ENCODE data around the gene BAK1. TPM values are rescaled to one million over a fixed set of nuclear protein-coding genes. Genes with fewer than 3 reads are reported as not detected.
A peak's percentile ranks its signal among the peaks of the same experiment; 100 is the strongest.

The BAK1 gene
- total RNA-seq, 1 experiment from 2014 or later: 40.0 TPM

DNA sequence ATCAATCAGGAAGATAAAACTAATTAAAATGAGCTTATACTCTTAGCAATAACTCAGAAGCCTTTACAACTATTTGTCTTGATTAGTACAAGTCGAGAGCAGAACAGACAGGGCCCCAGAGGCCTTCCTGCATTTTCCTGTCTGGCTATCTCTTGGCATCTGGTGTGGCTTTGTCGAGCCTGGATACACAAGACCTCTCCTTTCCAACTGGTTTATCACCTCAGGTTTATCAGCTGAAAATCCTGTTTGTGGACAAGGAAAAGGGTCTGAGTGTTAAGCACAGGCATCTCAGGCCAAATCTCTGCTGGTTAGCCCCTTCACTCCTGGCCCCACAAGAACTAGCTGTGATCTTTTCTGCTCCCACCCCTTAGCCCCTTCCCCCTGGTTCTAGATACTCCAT lies 32.6 kb downstream of the BAK1 start:
- no peaks in the 10 kb centered on the region for H4K20me1 ChIP-seq (ENCODE audit: control insufficient read depth, insufficient read depth, insufficient read length)
- H2AK5ac ChIP-seq (ENCODE audit: insufficient read length, low read length): no peak overlapping the region
- no peak for DNase-seq
- H4K91ac ChIP-seq (ENCODE audit: insufficient read length, low read depth, low read length): no peak overlapping the region
- no peak overlapping the region for H4K5ac ChIP-seq (ENCODE audit: insufficient read length, low read depth, low read length)
- no peak overlapping the region for H3K18ac ChIP-seq (ENCODE audit: insufficient read length, low read depth, low read length)
- Mint-ChIP-seq H3K27ac (peak overlapping the region in 1 of 3 experiments; percentile 58; a peak in 1 of 7 replicates), H3K36me3 (ENCODE audit: insufficient read depth in 1 of 3, low read depth in 3 of 3) (no peaks in the 10 kb centered on the region), H3K9me3 (no peaks in the 10 kb centered on the region), H3K27me3 (ENCODE audit: low read depth) (no peaks in the 10 kb centered on the region; the same call in 1 of the 2 replicates), H3K4me1 (peaks cover 5 to 16% of the 10 kb centered on the region in 2 experiments), H3K4me3 (no peak overlapping the region)
- no peak overlapping the region for H2BK120ac ChIP-seq (ENCODE audit: low read depth, low read length, poor library complexity, severe bottlenecking)
- no peak overlapping the region for H2AFZ ChIP-seq (ENCODE audit: low read length)
- H3K9ac ChIP-seq (ENCODE audit: extremely low read depth, insufficient read length, low read length): no peak overlapping the region
- no peaks in the 10 kb centered on the region for H3K79me1 ChIP-seq (ENCODE audit: insufficient read depth, low read depth, low read length, poor library complexity, severe bottlenecking)
- no peak overlapping the region for H3K4ac ChIP-seq (ENCODE audit: low read depth, low read length)
- WGBS (ENCODE audit: extremely low coverage, insufficient read length, low lambda C conversion rate): no CpG with 5 or more reads among the region's 2 CpGs
- no peaks in the 10 kb centered on the region for H3K27me3 ChIP-seq (ENCODE audit: insufficient read depth, low read length)
- H3T11ph ChIP-seq (ENCODE audit: low read length): no peak overlapping the region
- TF ChIP-seq, protein P1, sequence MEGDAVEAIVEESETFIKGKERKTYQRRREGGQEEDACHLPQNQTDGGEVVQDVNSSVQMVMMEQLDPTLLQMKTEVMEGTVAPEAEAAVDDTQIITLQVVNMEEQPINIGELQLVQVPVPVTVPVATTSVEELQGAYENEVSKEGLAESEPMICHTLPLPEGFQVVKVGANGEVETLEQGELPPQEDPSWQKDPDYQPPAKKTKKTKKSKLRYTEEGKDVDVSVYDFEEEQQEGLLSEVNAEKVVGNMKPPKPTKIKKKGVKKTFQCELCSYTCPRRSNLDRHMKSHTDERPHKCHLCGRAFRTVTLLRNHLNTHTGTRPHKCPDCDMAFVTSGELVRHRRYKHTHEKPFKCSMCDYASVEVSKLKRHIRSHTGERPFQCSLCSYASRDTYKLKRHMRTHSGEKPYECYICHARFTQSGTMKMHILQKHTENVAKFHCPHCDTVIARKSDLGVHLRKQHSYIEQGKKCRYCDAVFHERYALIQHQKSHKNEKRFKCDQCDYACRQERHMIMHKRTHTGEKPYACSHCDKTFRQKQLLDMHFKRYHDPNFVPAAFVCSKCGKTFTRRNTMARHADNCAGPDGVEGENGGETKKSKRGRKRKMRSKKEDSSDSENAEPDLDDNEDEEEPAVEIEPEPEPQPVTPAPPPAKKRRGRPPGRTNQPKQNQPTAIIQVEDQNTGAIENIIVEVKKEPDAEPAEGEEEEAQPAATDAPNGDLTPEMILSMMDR (conservative IDR thresholded peaks at IDR 0.05): no peak
- no peak overlapping the region for H3K23ac ChIP-seq (ENCODE audit: insufficient read length, low read depth, low read length)
- H3K23me2 ChIP-seq (ENCODE audit: insufficient read length, low read depth, low read length, poor library complexity, severe bottlenecking): no peaks in the 10 kb centered on the region
- no peak overlapping the region for H2BK20ac ChIP-seq (ENCODE audit: low read depth, low read length, poor library complexity, severe bottlenecking)
- H2BK12ac ChIP-seq (ENCODE audit: insufficient read length, low read depth, low read length): no peak overlapping the region
- H3K27ac ChIP-seq (ENCODE audit: insufficient read length, low read depth, low read length): no peak overlapping the region
- no peak overlapping the region for H3K14ac ChIP-seq (ENCODE audit: insufficient read depth, low read length)
- no peak overlapping the region for H2BK15ac ChIP-seq (ENCODE audit: low read depth, low read length)
- H2BK5ac ChIP-seq (ENCODE audit: insufficient read length, low read length): no peak overlapping the region
- no peaks in the 10 kb centered on the region for H3K4me1 ChIP-seq (ENCODE audit: insufficient read depth, low read length)
- no peak overlapping the region for H3K4me2 ChIP-seq (ENCODE audit: insufficient read depth, insufficient read length, low read length)
- no peaks in the 10 kb centered on the region for H3K9me3 ChIP-seq (ENCODE audit: control insufficient read depth, low read depth, low read length)
- H4K8ac ChIP-seq (replicated peaks; ENCODE audit: insufficient read length, low read depth, low read length): no peak overlapping the region
- no peak overlapping the region for H3K56ac ChIP-seq (ENCODE audit: insufficient read length, low read depth, low read length)
- no peaks in the 10 kb centered on the region for H3K79me2 ChIP-seq (ENCODE audit: insufficient read depth, low read length)
